Hepatocyte (in vitro differentiated cells): ENCODE results near the gene ARV1. TPM values are rescaled to one million over a fixed set of nuclear protein-coding genes. Genes with fewer than 3 reads are reported as not detected.
"Not testable (repeated sequence)": the region's sequence is repeated elsewhere in the genome, so short reads cannot be mapped to it uniquely, and the experiment has no call there.

Experiments used
- DNase-seq: peaks from one replicate; pipeline ENCODE4 v3.0.0-alpha.2; 2016; ENCODE audit warnings: low spot score
- H2AFZ ChIP-seq: fragments of 200-600 bp; sonication (generic); 2 replicates; pipeline ENCODE4 v1.6.0; 2016; ENCODE audit warnings: antibody characterized with exemption, mild to moderate bottlenecking
- H3K27ac ChIP-seq: fragments of 200-600 bp; sonication (generic); 2 replicates; pipeline ENCODE4 v1.5.1; 2016; ENCODE audit warnings: mild to moderate bottlenecking
- H3K27me3 ChIP-seq: fragments of 200-600 bp; sonication (generic); 2 replicates; pipeline ENCODE4 v1.6.1; 2016
- H3K36me3 ChIP-seq: fragments of 200-600 bp; sonication (generic); replicated peaks from 2 replicates; pipeline ENCODE4 v1.5.1; 2016; ENCODE audit warnings: low read depth; ENCODE audit not compliant: insufficient read depth
- H3K4me1 ChIP-seq: fragments of 200-600 bp; sonication (generic); 2 replicates; pipeline ENCODE4 v1.5.1; 2016; ENCODE audit warnings: mild to moderate bottlenecking, moderate library complexity; ENCODE audit not compliant: insufficient read depth
- H3K4me2 ChIP-seq: fragments of 200-600 bp; sonication (generic); 2 replicates; pipeline ENCODE4 v1.6.0; 2016
- H3K4me3 ChIP-seq: fragments of 200-600 bp; sonication (generic); 2 replicates; pipeline ENCODE4 v1.5.1; 2016; ENCODE audit warnings: mild to moderate bottlenecking
- H3K79me2 ChIP-seq: fragments of 200-600 bp; sonication (generic); 2 replicates; pipeline ENCODE4 v1.6.0; 2017; ENCODE audit warnings: mild to moderate bottlenecking
- H3K9me2 ChIP-seq: fragments of 200-600 bp; sonication (generic); replicated peaks from 2 replicates; pipeline ENCODE4 v1.6.0; 2017; ENCODE audit warnings: mild to moderate bottlenecking; ENCODE audit not compliant: insufficient read depth
- H3K9me3 ChIP-seq: fragments of 200-600 bp; sonication (generic); 2 replicates; pipeline ENCODE4 v1.5.1; 2016; ENCODE audit warnings: low read depth, mild to moderate bottlenecking
- H4K20me1 ChIP-seq: fragments of 200-600 bp; sonication (generic); 2 replicates; pipeline ENCODE4 v1.6.0; 2016; ENCODE audit warnings: mild to moderate bottlenecking; ENCODE audit not compliant: insufficient read depth, poor library complexity, severe bottlenecking
- CTCF ChIP-seq: fragments of 200-600 bp; sonication (generic); IDR thresholded peaks from 2 replicates; pipeline ENCODE4 v1.5.1; 2016; ENCODE audit warnings: antibody characterized with exemption, mild to moderate bottlenecking; ENCODE audit not compliant: poor library complexity
- EZH2 ChIP-seq: fragments of 200-600 bp; sonication (generic); IDR thresholded peaks from 2 replicates; pipeline ENCODE4 v1.6.1; 2016; ENCODE audit warnings: antibody characterized with exemption, mild to moderate bottlenecking, borderline replicate concordance
- EZH2phosphoT487 ChIP-seq: fragments of 200-600 bp; sonication (generic); IDR thresholded peaks from one replicate; pipeline ENCODE4 v1.6.1; 2018; ENCODE audit warnings: antibody characterized with exemption, mild to moderate bottlenecking, low read depth, moderate library complexity; ENCODE audit not compliant: unreplicated experiment, severe bottlenecking
- WGBS: methylation state at CpG from one replicate; pipeline ENCODE4 v1.1.6; 2016; ENCODE audit warnings: low lambda C conversion rate; ENCODE audit errors: missing lambda C conversion rate; 5-methylcytosine and 5-hydroxymethylcytosine counted together
- polyA plus RNA-seq: library from polyadenylated mRNA; unstranded; fragments of >200 nt; fragmentation: Nextera tagmentation; extraction: Ambion mirVana; gene quantifications from 2 replicates; pipeline ENCODE4 v1.2.1, GENCODE V29; 2016
- total RNA-seq: library from RNA; depleted of rRNA; stranded (reverse); fragments of >200 nt; gene quantifications from 2 replicates; pipeline ENCODE4 v1.2.3, GENCODE V29; 2014

Gene ARV1
- total and polyA plus RNA-seq, 2 experiments from 2014 or later = 20.0 to 24.4 TPM

GRCh38 chr1:230979389-230979716, 459 bp downstream of the ARV1 start:
- H3K79me2 ChIP-seq = peaks cover 67% of the 10 kb centered on the region
- H3K4me2 ChIP-seq = peak overlapping the region; percentile 79
- no peaks in the 10 kb centered on the region for H3K9me2 ChIP-seq
- peak overlapping the region; percentile 64 for H2AFZ ChIP-seq
- TF ChIP-seq CTCF (no peak), EZH2 (no peak), EZH2phosphoT487 (no peak)
- H4K20me1 ChIP-seq = no peaks in the 10 kb centered on the region
- no peak for DNase-seq
- H3K27me3 ChIP-seq = no peaks in the 10 kb centered on the region
- H3K4me1 ChIP-seq = peaks cover 6% of the 10 kb centered on the region
- H3K36me3 ChIP-seq = no peaks in the 10 kb centered on the region
- peak overlapping the region; percentile 48 for H3K4me3 ChIP-seq
- no peaks in the 10 kb centered on the region for H3K9me3 ChIP-seq
- WGBS = 14% methylated on average over 12 of the region's 12 CpGs
- H3K27ac ChIP-seq = peak overlapping the region; percentile 62

DNA sequence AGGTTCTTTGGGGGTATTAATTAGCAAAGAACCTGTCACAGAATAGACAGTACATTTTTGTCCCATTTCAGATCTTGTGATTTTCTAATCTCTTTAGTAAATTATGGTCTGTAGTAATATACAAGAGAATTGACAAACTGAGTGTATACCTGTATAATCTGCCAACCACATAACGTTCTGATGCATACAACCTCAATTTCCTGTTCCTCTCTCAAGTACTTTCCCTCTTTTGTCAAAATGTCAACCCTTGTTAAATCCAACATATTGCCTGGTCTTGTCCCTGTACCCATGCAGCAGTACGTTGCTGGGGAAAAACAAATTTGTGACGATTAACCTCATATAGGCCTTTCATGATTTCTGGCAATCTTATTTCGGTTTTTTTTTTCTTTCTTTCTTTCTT, 1.1 kb downstream of the ARV1 start:
- Histone ChIP-seq H3K4me2 (peak overlapping the region; percentile 79), H3K27me3 (no peaks in the 10 kb centered on the region), H3K27ac (peak overlapping the region; percentile 62), H4K20me1 (no peaks in the 10 kb centered on the region), H3K9me3 (no peaks in the 10 kb centered on the region), H2AFZ (no peak overlapping the region), H3K9me2 (no peaks in the 10 kb centered on the region), H3K4me3 (no peak overlapping the region), H3K4me1 (peaks cover 6% of the 10 kb centered on the region), H3K79me2 (peaks cover 61% of the 10 kb centered on the region), H3K36me3 (no peaks in the 10 kb centered on the region)
- DNase-seq = no peak
- TF ChIP-seq EZH2phosphoT487 (no peak), EZH2 (no peak), CTCF (no peak)
- WGBS = 91% methylated on average over 4 of the region's 4 CpGs

- Histone ChIP-seq H2AFZ (no peak overlapping the region), H3K27me3 (no peaks in the 10 kb centered on the region), H3K4me1 (peaks cover 4% of the 10 kb centered on the region), H3K9me2 (no peaks in the 10 kb centered on the region), H3K79me2 (peaks cover 46% of the 10 kb centered on the region), H4K20me1 (no peaks in the 10 kb centered on the region), H3K4me2 (no peak overlapping the region), H3K9me3 (no peaks in the 10 kb centered on the region), H3K4me3 (no peak overlapping the region), H3K36me3 (no peaks in the 10 kb centered on the region), H3K27ac (peak overlapping the region; percentile 7)
- no peak for DNase-seq
- TF ChIP-seq EZH2 (no peak), EZH2phosphoT487 (no peak), CTCF (no peak)
- WGBS = 78% methylated on average over 4 of the region's 4 CpGs
Observed at GRCh38 chr1:230982696-230983095, 3.8 kb downstream of the ARV1 start.

DNA sequence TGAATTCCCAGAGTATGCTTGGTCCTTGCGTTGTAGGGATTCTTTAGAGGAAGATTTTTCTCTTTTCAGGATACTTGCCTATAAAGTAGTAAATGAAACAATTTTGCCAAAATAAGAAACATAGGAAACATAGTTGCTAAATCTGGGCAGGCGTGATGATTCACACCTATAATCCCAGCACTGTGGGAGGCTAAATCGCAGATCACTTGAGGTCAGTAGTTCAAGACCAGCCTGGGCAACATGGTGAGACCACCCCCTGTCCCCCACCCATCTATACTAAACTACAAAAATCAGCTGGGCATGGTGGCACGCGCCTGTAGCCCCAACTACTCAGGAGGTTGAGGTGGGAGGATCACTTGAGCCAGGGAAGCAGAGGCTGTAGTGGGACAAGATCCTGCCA, 4.9 kb downstream of the ARV1 start:
- no peaks in the 10 kb centered on the region for H3K27me3 ChIP-seq
- TF ChIP-seq EZH2 = no peak
- no peak for TF ChIP-seq EZH2phosphoT487
- no peak for TF ChIP-seq CTCF
- no peaks in the 10 kb centered on the region for H3K9me2 ChIP-seq
- no peak for DNase-seq
- H3K9me3 ChIP-seq = no peaks in the 10 kb centered on the region
- 88% methylated on average over 5 of the region's 5 CpGs for WGBS
- H3K4me1 ChIP-seq = peaks cover 4% of the 10 kb centered on the region
- no peaks in the 10 kb centered on the region for H3K36me3 ChIP-seq
- H3K4me3 ChIP-seq = no peak overlapping the region
- no peak overlapping the region for H2AFZ ChIP-seq
- no peak overlapping the region for H3K4me2 ChIP-seq
- no peaks in the 10 kb centered on the region for H4K20me1 ChIP-seq
- H3K27ac ChIP-seq = no peak overlapping the region
- H3K79me2 ChIP-seq = peaks cover 56% of the 10 kb centered on the region

DNA sequence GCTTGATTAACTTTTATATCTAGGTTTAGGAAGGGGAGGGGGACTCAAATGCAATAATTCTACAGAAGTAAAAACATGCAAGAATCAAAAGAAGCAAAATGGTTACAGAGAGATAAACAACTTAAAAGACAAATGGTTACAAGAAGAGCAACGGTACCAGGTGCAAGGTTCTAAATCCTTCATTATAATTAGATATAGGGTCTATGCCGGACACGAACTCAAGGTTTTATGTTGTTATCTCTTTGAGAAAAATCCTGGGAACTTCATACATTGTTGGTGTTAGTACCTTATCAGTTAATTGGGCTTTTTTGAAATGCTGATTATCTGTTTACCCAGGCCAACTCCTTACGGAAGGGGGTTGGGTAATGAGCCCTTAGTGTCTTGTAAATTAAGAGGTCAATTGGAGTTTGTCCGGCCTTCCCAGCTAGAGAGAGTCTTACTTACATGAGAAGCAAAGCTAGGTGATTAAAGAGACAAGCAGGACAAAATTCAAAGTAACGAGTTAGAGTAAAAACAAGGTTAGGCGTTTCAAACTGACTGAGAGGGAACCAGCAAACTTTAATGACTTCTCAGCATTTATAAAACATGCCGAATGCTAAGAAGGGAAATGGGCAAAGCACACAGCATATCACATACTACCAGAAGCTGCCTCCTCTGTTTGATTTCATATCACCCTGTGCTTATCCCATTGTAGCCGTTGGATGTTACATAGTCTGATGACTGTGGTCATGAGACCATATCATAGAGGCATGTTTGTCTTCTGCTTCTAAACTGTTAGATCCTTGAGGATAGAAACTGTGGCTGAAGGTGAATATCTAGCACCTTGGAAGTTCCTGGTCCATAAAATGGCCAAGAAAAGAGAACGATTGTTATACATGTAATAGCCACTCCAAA, 6.0 kb downstream of the ARV1 start:
- peak overlapping the region; percentile 85 for H3K27ac ChIP-seq
- H3K27me3 ChIP-seq, H2AFZ ChIP-seq, H3K4me3 ChIP-seq, H3K36me3 ChIP-seq, H4K20me1 ChIP-seq, H3K9me2 ChIP-seq, H3K4me1 ChIP-seq, H3K9me3 ChIP-seq: not testable (repeated sequence)
- peaks cover 55% of the 10 kb centered on the region for H3K79me2 ChIP-seq
- DNase-seq = peak; percentile 14
- WGBS = 43% methylated on average over 10 of the region's 10 CpGs
- peak overlapping the region; percentile 55 for H3K4me2 ChIP-seq
